HG03108 (cell line): Measurements from ENCODE around the gene CEACAM16.
"Not testable (repeated sequence)": the region's sequence is repeated elsewhere in the genome, so short reads cannot be mapped to it uniquely, and the experiment has no call there.

Experiments used
- ATAC-seq: cut with Tn5 transposase; IDR thresholded peaks from one replicate; pipeline ENCODE4 v1.9.1; 2021; ENCODE audit warnings: moderate library complexity; ENCODE audit not compliant: unreplicated experiment

The CEACAM16 gene

GRCh38 chr19:44677019-44677811, 21.7 kb upstream of the CEACAM16 start:
- ATAC-seq: no peak

- no peak for ATAC-seq
Observed at GRCh38 chr19:44680536-44680935, 18.4 kb upstream of the CEACAM16 start.

- no peak for ATAC-seq
Observed at GRCh38 chr19:44681992-44682790, 16.8 kb upstream of the CEACAM16 start.

GRCh38 chr19:44682807-44683206, 16.1 kb upstream of the CEACAM16 start:
- no peak for ATAC-seq

- ATAC-seq: no peak
Observed at GRCh38 chr19:44683434-44684210, 15.3 kb upstream of the CEACAM16 start.

- ATAC-seq: not testable (repeated sequence)
Observed at GRCh38 chr19:44684396-44684795, 14.6 kb upstream of the CEACAM16 start.

- no peak for ATAC-seq
Observed at GRCh38 chr19:44684892-44685863, 13.8 kb upstream of the CEACAM16 start.

- ATAC-seq: no peak
Observed at GRCh38 chr19:44685877-44686276, 13.1 kb upstream of the CEACAM16 start.

- ATAC-seq: no peak
Observed at GRCh38 chr19:44686896-44687295, 12.1 kb upstream of the CEACAM16 start.

- ATAC-seq: no peak
Observed at GRCh38 chr19:44687888-44688287, 11.1 kb upstream of the CEACAM16 start.

- ATAC-seq: no peak
Observed at GRCh38 chr19:44689290-44690130, 9.4 kb upstream of the CEACAM16 start.

- ATAC-seq: no peak
Observed at GRCh38 chr19:44690131-44690440, 8.9 kb upstream of the CEACAM16 start.

GRCh38 chr19:44692379-44692721, 6.6 kb upstream of the CEACAM16 start:
- ATAC-seq: peak; percentile 4

GRCh38 chr19:44694184-44694579, 4.8 kb upstream of the CEACAM16 start:
- no peak for ATAC-seq

GRCh38 chr19:44696939-44697669, 1.8 kb upstream of the CEACAM16 start:
- no peak for ATAC-seq

GRCh38 chr19:44697670-44698034, 1.3 kb upstream of the CEACAM16 start:
- no peak for ATAC-seq

GRCh38 chr19:44700547-44700946, 1.6 kb downstream of the CEACAM16 start:
- ATAC-seq: no peak

GRCh38 chr19:44701228-44701627, 2.3 kb downstream of the CEACAM16 start:
- no peak for ATAC-seq

- no peak for ATAC-seq
Observed at GRCh38 chr19:44702551-44703176, 3.7 kb downstream of the CEACAM16 start.
